WTC11 (cell line): ENCODE measurements around the gene USP34. TPM values are rescaled to one million over a fixed set of nuclear protein-coding genes. Genes with fewer than 3 reads are reported as not detected.

Experiments used
- ATAC-seq: fragments of 200-7000 bp; cut with Tn5 transposase; 2 replicates; pipeline ENCODE4 v1.10.0; 2021; ENCODE audit warnings: mild to moderate bottlenecking, moderate library complexity
- CTCF ChIA-PET: fragments of 300-600 bp; sonication (Branson Sonifier 250); formaldehyde crosslinking; loops from one replicate; lab custom pipeline; 2021; ENCODE audit warnings: antibody characterized with exemption; lab: Charles Lee
- POLR2A ChIA-PET: fragments of 350-600 bp; sonication (Branson Sonifier 250); formaldehyde crosslinking; loops from one replicate; lab custom pipeline; 2021; ENCODE audit warnings: antibody characterized with exemption; lab: Charles Lee
- DNase-seq: peaks from one replicate; pipeline ENCODE4 v3.0.0; 2021; ENCODE audit warnings: low spot score
- H3K27ac Mint-ChIP-seq: 2 replicates; pipeline ENCODE4 v1.8.0; 2021; ENCODE audit warnings: mixed read lengths
- H3K27me3 Mint-ChIP-seq: 2 replicates; pipeline ENCODE4 v1.8.0; 2021; ENCODE audit warnings: low read depth, mild to moderate bottlenecking, moderate library complexity, mixed read lengths
- H3K36me3 Mint-ChIP-seq: 2 replicates; pipeline ENCODE4 v1.8.0; 2021; ENCODE audit warnings: mixed read lengths
- H3K4me1 Mint-ChIP-seq: 2 replicates; pipeline ENCODE4 v1.8.0; 2022; ENCODE audit warnings: mixed read lengths
- H3K4me3 Mint-ChIP-seq: 2 replicates; pipeline ENCODE4 v1.8.0; 2021; ENCODE audit warnings: mild to moderate bottlenecking, moderate library complexity, mixed read lengths
- H3K9me3 Mint-ChIP-seq: 2 replicates; pipeline ENCODE4 v1.8.0; 2021; ENCODE audit warnings: mixed read lengths
- AFF4 ChIP-seq: sonication (generic); formaldehyde crosslinking; IDR thresholded peaks from 2 replicates; pipeline ENCODE4 v1.8.1; 2023; ENCODE audit warnings: mild to moderate bottlenecking, missing genetic modification reagents, borderline replicate concordance
- AR ChIP-seq: fragments of 250-450 bp; sonication (Bioruptor Pico); IDR thresholded peaks from 2 replicates; pipeline ENCODE4 v1.9.0; 2021; ENCODE audit warnings: mild to moderate bottlenecking
- ERG ChIP-seq: fragments of 250-450 bp; sonication (Bioruptor Pico); IDR thresholded peaks from 2 replicates; pipeline ENCODE4 v1.8.0; 2021; ENCODE audit warnings: mild to moderate bottlenecking
- HMGXB4 ChIP-seq: sonication (generic); formaldehyde crosslinking; IDR thresholded peaks from 2 replicates; pipeline ENCODE4 v1.8.1; 2023; ENCODE audit warnings: mild to moderate bottlenecking, moderate library complexity, missing genetic modification reagents
- IRF2 ChIP-seq: sonication (generic); formaldehyde crosslinking; IDR thresholded peaks from 2 replicates; pipeline ENCODE4 v1.8.0; 2022; ENCODE audit warnings: low read depth, missing genetic modification reagents, borderline replicate concordance
- MAX ChIP-seq: sonication (generic); formaldehyde crosslinking; IDR thresholded peaks from 2 replicates; pipeline ENCODE4 v1.8.0; 2022; ENCODE audit warnings: mild to moderate bottlenecking, missing genetic modification reagents
- NFE2L1 ChIP-seq: sonication (generic); formaldehyde crosslinking; IDR thresholded peaks from 2 replicates; pipeline ENCODE4 v1.8.1; 2023; ENCODE audit warnings: missing genetic modification reagents
- NFYB ChIP-seq: sonication (generic); formaldehyde crosslinking; conservative IDR thresholded peaks from 2 replicates; pipeline ENCODE4 v1.8.0; 2022; ENCODE audit warnings: low read depth, missing genetic modification reagents
- OVOL2 ChIP-seq: fragments of 250-450 bp; sonication (Bioruptor Pico); IDR thresholded peaks from 2 replicates; pipeline ENCODE4 v1.9.0; 2021; ENCODE audit warnings: mild to moderate bottlenecking, borderline replicate concordance
- PRDM15 ChIP-seq: sonication (generic); formaldehyde crosslinking; IDR thresholded peaks from 2 replicates; pipeline ENCODE4 v1.8.0; 2022; ENCODE audit warnings: missing genetic modification reagents
- TEAD4 ChIP-seq: sonication (generic); formaldehyde crosslinking; IDR thresholded peaks from 2 replicates; pipeline ENCODE4 v1.8.0; 2022; ENCODE audit warnings: mild to moderate bottlenecking, missing genetic modification reagents
- USF2 ChIP-seq: sonication (generic); formaldehyde crosslinking; IDR thresholded peaks from 2 replicates; pipeline ENCODE4 v1.8.1; 2023; ENCODE audit warnings: mild to moderate bottlenecking, missing genetic modification reagents, moderate library complexity
- ZBTB43 ChIP-seq: sonication (generic); formaldehyde crosslinking; IDR thresholded peaks from 2 replicates; pipeline ENCODE4 v1.8.1; 2023; ENCODE audit warnings: mild to moderate bottlenecking, missing genetic modification reagents
- ZNF232 ChIP-seq: sonication (generic); formaldehyde crosslinking; IDR thresholded peaks from 2 replicates; pipeline ENCODE4 v1.8.0; 2022; ENCODE audit warnings: mild to moderate bottlenecking, missing genetic modification reagents
- total RNA-seq: library from RNA; stranded (reverse); gene quantifications from 3 replicates; pipeline ENCODE4 v1.2.3, GENCODE V29; 2021

USP34 gene
- total RNA-seq, 1 experiment from 2014 or later, result 92.3 TPM

GRCh38 chr2:61376211-61376610, 94.7 kb downstream of the USP34 start (continued):
- TF ChIP-seq MAX (CRISPR knock-in tag), result no peak
- no peak for TF ChIP-seq AR (CRISPR knock-in tag)
- no peak for TF ChIP-seq OVOL2 (CRISPR knock-in tag)
- no peak for TF ChIP-seq ZBTB43
- TF ChIP-seq NFYB (CRISPR knock-in tag), result no peak
- no peak for TF ChIP-seq TEAD4 (CRISPR knock-in tag)

GRCh38 chr2:61371027-61371426, 99.9 kb downstream of the USP34 start:
- Mint-ChIP-seq H3K36me3 (peaks cover 40% of the 10 kb centered on the region), H3K4me3 (no peak overlapping the region), H3K9me3 (no peaks in the 10 kb centered on the region), H3K27me3 (no peaks in the 10 kb centered on the region), H3K27ac (no peak overlapping the region), H3K4me1 (peaks cover 4% of the 10 kb centered on the region; the same call in 1 of the 2 replicates)
- ChIA-PET CTCF (no interaction called here), POLR2A (no interaction called here)
- DNase-seq (no peak), ATAC-seq (no peak)
- TF ChIP-seq ERG (no peak), HMGXB4 (CRISPR knock-in tag) (no peak), ZNF232 (CRISPR knock-in tag) (no peak), IRF2 (CRISPR knock-in tag) (no peak), NFE2L1 (CRISPR knock-in tag) (no peak), TEAD4 (CRISPR knock-in tag) (no peak), USF2 (no peak), PRDM15 (CRISPR knock-in tag) (no peak), AFF4 (CRISPR knock-in tag) (no peak)
